ENCODE measurements around the gene ZNF248. TPM values are rescaled to one million over a fixed set of nuclear protein-coding genes. Genes with fewer than 3 reads are reported as not detected.

Gene ZNF248
- total and polyA plus RNA-seq, 4 donors, result 1.8 to 7.9 (median 4.4) TPM

GRCh38 chr10:37895674-37896073 lies 38.3 kb upstream of the ZNF248 start:
- TF ChIP-seq, protein P1, sequence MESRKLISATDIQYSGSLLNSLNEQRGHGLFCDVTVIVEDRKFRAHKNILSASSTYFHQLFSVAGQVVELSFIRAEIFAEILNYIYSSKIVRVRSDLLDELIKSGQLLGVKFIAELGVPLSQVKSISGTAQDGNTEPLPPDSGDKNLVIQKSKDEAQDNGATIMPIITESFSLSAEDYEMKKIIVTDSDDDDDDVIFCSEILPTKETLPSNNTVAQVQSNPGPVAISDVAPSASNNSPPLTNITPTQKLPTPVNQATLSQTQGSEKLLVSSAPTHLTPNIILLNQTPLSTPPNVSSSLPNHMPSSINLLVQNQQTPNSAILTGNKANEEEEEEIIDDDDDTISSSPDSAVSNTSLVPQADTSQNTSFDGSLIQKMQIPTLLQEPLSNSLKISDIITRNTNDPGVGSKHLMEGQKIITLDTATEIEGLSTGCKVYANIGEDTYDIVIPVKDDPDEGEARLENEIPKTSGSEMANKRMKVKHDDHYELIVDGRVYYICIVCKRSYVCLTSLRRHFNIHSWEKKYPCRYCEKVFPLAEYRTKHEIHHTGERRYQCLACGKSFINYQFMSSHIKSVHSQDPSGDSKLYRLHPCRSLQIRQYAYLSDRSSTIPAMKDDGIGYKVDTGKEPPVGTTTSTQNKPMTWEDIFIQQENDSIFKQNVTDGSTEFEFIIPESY (IDR thresholded peaks at IDR 0.05), result no peak
- TF ChIP-seq JUND (IDR thresholded peaks at IDR 0.05) (no peak), RXRA (IDR thresholded peaks at IDR 0.05) (no peak), SP1 (IDR thresholded peaks at IDR 0.05) (no peak), TAF1 (conservative IDR thresholded peaks at IDR 0.05) (no peak), FOXA1 (IDR thresholded peaks at IDR 0.05) (no peak), REST (IDR thresholded peaks at IDR 0.05) (no peak), NR2F2 (IDR thresholded peaks at IDR 0.05) (no peak), EGR1 (IDR thresholded peaks at IDR 0.05; ENCODE audit: low read depth in 2 of 2) (no peak), FOXA2 (IDR thresholded peaks at IDR 0.05) (no peak), MAX (IDR thresholded peaks at IDR 0.05) (no peak), HNF4A (conservative IDR thresholded peaks at IDR 0.05) (no peak), HNF4G (IDR thresholded peaks at IDR 0.05) (no peak), RAD21 (IDR thresholded peaks at IDR 0.05) (no peak)
- TF ChIP-seq, protein P2, sequence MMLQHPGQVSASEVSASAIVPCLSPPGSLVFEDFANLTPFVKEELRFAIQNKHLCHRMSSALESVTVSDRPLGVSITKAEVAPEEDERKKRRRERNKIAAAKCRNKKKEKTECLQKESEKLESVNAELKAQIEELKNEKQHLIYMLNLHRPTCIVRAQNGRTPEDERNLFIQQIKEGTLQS (IDR thresholded peaks at IDR 0.05), result no peak
- TF ChIP-seq, protein P3, sequence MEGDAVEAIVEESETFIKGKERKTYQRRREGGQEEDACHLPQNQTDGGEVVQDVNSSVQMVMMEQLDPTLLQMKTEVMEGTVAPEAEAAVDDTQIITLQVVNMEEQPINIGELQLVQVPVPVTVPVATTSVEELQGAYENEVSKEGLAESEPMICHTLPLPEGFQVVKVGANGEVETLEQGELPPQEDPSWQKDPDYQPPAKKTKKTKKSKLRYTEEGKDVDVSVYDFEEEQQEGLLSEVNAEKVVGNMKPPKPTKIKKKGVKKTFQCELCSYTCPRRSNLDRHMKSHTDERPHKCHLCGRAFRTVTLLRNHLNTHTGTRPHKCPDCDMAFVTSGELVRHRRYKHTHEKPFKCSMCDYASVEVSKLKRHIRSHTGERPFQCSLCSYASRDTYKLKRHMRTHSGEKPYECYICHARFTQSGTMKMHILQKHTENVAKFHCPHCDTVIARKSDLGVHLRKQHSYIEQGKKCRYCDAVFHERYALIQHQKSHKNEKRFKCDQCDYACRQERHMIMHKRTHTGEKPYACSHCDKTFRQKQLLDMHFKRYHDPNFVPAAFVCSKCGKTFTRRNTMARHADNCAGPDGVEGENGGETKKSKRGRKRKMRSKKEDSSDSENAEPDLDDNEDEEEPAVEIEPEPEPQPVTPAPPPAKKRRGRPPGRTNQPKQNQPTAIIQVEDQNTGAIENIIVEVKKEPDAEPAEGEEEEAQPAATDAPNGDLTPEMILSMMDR (IDR thresholded peaks at IDR 0.05; ENCODE audit: low read depth, low read length, missing input control), result no peak
- H3K9me3 ChIP-seq (ENCODE audit: control insufficient read depth in 4 of 4, low read length in 3 of 4), result peaks cover 19 to 35% (median 24%) of the 10 kb centered on the region in 4 donors
- WGBS, result 72% methylated on average over 3 of the region's 3 CpGs
- H3K36me3 ChIP-seq (ENCODE audit: control insufficient read depth in 4 of 4, insufficient read depth in 3 of 4, low read depth in 1 of 4, low read length in 3 of 4), result no peaks in the 10 kb centered on the region
- H3K27me3 ChIP-seq (ENCODE audit: control insufficient read depth in 4 of 4, insufficient read depth in 4 of 4, low read length in 3 of 4), result no peaks in the 10 kb centered on the region
- H3K4me1 ChIP-seq (ENCODE audit: control insufficient read depth in 4 of 4, insufficient read depth in 4 of 4, low read length in 3 of 4), result no peaks in the 10 kb centered on the region
- H3K27ac ChIP-seq (ENCODE audit: low read depth in 1 of 2, low read length in 2 of 2), result no peak overlapping the region
- H3K9ac ChIP-seq (ENCODE audit: low read depth in 1 of 2, low read length in 2 of 2), result no peak overlapping the region
- peak overlapping the region in 1 of 3 donors; percentile 14 for H3K4me3 ChIP-seq (ENCODE audit: low read depth in 1 of 3, low read length in 3 of 3)
- DNase-seq (ENCODE audit: low spot score), result no peak

DNA sequence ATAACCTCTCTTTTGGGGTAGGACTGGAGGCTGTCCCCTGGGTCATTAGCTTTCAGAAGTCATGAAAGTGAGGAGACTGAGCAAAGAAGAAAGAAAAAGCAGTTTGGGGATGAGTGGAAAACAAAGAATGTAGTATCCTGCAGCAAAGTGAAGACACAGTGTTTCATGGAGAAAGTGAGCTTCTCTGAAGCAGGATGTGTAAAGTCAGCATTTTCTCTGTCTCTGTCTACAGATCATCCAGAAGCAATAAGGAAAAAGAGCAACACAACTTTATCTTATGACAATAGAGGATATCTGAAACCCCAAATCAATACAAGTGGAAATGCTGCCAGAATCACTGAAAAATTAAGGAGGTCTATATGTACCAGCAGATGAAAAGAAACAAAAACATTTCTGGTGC lies 28.4 kb upstream of the ZNF248 start:
- no peak overlapping the region for H3K9ac ChIP-seq (ENCODE audit: low read depth in 1 of 2, low read length in 2 of 2)
- H3K27me3 ChIP-seq (ENCODE audit: control insufficient read depth in 4 of 4, insufficient read depth in 4 of 4, low read length in 3 of 4), result no peaks in the 10 kb centered on the region
- TF ChIP-seq GABPA (IDR thresholded peaks at IDR 0.05 in 1 of 2, conservative IDR thresholded peaks at IDR 0.05 in 1 of 2) (no peak), MAX (IDR thresholded peaks at IDR 0.05) (no peak), SP1 (IDR thresholded peaks at IDR 0.05) (no peak), EGR1 (IDR thresholded peaks at IDR 0.05; ENCODE audit: low read depth in 2 of 2) (no peak), NR2F2 (IDR thresholded peaks at IDR 0.05) (no peak), HNF4A (conservative IDR thresholded peaks at IDR 0.05) (no peak), RAD21 (IDR thresholded peaks at IDR 0.05) (no peak), FOXA1 (IDR thresholded peaks at IDR 0.05) (no peak), FOXA2 (IDR thresholded peaks at IDR 0.05) (no peak), JUND (IDR thresholded peaks at IDR 0.05) (no peak), HNF4G (IDR thresholded peaks at IDR 0.05) (no peak), RXRA (IDR thresholded peaks at IDR 0.05) (no peak)
- TF ChIP-seq, protein P2 (IDR thresholded peaks at IDR 0.05), result no peak
- TF ChIP-seq, protein P3 (IDR thresholded peaks at IDR 0.05; ENCODE audit: low read depth, low read length, missing input control), result no peak
- H3K36me3 ChIP-seq (ENCODE audit: control insufficient read depth in 4 of 4, insufficient read depth in 3 of 4, low read depth in 1 of 4, low read length in 3 of 4), result no peaks in the 10 kb centered on the region
- DNase-seq (ENCODE audit: low spot score), result no peak
- no peak overlapping the region for H3K4me3 ChIP-seq (ENCODE audit: low read depth in 1 of 3, low read length in 3 of 3)
- H3K9me3 ChIP-seq (ENCODE audit: control insufficient read depth in 4 of 4, low read length in 3 of 4), result peaks cover 0 to 6% (median 3%) of the 10 kb centered on the region in 4 donors
- H3K4me1 ChIP-seq (ENCODE audit: control insufficient read depth in 4 of 4, insufficient read depth in 4 of 4, low read length in 3 of 4), result no peaks in the 10 kb centered on the region
- H3K27ac ChIP-seq (ENCODE audit: low read depth in 1 of 2, low read length in 2 of 2), result no peak overlapping the region
